GM19438 (cell line): ENCODE results near the gene DNAH10.

ENCODE experiments used
- ATAC-seq: cut with Tn5 transposase; IDR thresholded peaks from one replicate; pipeline ENCODE4 v1.9.1; 2021; ENCODE audit warnings: low read depth; ENCODE audit not compliant: unreplicated experiment

Gene DNAH10

GRCh38 chr12:123761841-123762714, at the start of gene DNAH10:
TSS of gene DNAH10 (plus strand) at chr12:123762301. CDS start at chr12:123762337, 36 bp downstream.
- peak; percentile 77 for ATAC-seq

DNA sequence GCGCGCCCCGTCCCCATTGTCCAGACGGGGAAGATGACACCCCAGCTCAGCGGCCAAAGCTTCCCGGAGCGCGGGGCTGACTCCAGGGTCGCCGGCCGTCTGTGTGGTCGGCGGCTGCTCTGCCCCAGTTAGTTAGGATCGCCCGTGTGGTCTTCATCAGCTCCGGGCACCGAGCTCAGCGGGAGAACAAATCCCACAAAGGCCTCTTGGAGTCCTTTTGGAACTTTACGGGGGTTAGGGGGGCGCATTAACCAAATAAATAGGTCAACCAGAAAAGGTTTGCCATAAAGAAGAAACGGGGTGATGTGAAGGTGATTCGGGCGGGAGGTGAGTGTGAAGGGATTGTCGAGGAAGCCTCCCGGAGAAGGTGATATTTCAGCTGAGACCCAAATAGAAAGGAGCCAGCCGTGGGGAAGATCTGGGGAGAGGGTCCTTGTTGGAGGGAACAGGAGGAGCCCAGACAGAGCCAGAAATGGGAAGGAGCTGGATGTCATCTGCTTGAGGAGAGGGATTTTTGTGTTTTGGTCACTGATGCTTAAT, 49.3 kb upstream of the DNAH10 start:
- no peak for ATAC-seq

DNA sequence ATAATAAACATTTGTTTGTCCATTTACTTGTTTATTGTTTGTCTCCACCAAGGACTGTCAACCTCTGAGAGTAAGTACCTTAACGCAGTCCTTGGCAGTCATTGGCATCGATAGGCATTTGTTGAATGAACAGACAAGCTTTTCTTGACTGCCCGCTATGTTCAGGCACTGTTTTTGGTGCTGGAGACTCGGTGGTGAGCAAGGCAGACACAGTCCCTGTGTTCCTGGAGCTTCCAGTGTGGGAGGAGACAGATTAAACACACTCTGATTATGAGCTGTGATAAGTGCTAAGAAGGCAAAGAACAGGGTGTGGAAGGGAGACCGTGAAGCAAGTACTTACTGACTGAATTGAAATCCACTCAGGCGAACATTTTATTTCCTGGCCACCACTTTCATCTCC, 48.7 kb upstream of the DNAH10 start:
- no peak for ATAC-seq

GRCh38 chr12:123713823-123714585, 48.1 kb upstream of the DNAH10 start:
- no peak for ATAC-seq

GRCh38 chr12:123715195-123715594, 46.9 kb upstream of the DNAH10 start:
- no peak for ATAC-seq

GRCh38 chr12:123717350-123717749, 44.8 kb upstream of the DNAH10 start:
- no peak for ATAC-seq

DNA sequence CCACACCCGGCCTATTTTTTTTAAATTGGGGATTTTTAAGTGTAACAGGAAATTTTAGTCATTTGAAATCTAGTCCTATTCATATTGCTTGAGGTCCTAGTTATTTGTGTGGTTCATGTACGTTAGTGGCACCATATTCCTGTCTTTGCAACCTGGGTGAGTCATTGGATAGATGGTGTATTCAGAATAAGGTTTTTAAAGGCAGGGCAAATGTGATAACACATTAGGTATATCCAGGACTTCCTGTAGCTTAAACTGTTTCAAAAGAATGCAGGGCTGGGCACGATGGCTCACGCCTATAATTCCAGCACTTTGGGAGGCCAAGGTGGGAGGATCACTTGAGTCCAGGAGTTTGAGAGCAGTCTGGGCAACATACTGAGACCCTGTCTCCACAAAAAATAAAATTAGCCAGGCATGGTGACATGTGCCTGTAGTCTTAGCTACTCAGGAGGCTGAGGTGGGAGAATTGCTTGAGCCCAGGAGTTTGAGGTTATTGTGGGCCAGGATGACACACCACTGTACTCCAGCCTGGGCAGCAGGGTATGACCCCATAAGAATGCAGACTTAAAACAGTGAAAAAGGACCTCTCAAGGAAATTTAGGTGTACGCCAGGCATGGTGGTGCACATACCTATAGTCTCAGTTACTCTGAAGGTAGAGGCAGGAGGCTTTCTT, 41.8 kb upstream of the DNAH10 start:
- no peak for ATAC-seq

DNA sequence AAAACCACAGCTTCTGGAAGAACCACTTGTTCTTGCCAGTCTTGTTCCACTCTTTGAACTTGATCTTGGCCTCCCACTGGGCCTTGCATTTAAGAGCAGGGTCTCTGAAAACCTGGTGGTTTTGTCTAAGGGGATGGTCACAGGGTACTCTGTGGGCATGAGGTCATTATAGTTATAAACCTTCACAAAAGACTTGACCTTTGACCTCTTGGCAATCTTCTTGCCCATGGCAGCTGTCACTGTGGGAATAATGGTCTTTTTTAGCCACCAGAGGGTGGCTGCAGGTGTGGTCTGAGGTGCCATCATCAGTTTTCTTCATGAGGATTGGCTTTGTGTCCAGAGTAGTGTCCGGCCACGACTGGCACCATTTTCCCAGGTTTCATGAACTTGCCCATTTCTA, 40.9 kb upstream of the DNAH10 start:
- ATAC-seq: no peak

- no peak for ATAC-seq
Observed at GRCh38 chr12:123723011-123723410, 39.1 kb upstream of the DNAH10 start.

- no peak for ATAC-seq
Observed at GRCh38 chr12:123723765-123724164, 38.3 kb upstream of the DNAH10 start.

DNA sequence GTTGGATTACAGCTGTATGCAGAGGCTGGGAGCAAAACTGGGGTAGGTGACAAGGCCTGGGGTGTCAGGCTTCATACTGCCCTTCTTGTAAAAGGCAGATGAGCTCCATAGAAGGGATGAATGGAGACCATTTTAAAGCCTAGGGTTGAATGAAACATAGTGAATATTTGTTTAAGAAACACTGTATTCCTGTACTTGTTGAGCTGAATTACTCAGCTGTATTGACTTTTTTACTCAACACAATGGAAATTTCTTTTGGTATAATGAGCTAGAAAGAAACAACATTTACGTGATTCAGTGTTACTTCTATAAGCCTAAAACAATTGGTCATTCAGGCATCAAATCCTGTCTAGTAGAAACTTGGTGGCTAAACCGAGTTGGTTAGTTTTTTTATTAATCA, 35.9 kb upstream of the DNAH10 start:
- ATAC-seq: no peak

GRCh38 chr12:123726962-123727361, 35.1 kb upstream of the DNAH10 start:
- no peak for ATAC-seq

DNA sequence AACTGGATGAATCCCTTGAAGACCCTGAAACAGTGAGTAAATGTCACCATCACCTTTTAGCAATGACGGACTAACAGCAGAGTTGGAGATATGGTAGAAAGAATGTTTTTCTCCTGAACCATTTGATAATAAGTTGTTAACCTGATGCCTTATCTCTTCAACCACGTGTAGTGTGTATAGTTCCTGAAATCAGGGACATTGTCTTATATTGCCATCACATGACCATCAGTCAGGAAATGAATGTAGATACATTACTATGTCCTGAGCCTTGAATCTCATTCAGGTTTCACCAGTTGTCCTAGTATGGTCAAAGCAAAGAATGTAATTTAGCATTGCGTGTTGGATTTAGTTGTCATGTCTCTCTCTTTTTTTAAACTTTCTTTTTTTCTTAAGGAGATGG, 34.2 kb upstream of the DNAH10 start:
- no peak for ATAC-seq

GRCh38 chr12:123731596-123731995, 30.5 kb upstream of the DNAH10 start:
- no peak for ATAC-seq

DNA sequence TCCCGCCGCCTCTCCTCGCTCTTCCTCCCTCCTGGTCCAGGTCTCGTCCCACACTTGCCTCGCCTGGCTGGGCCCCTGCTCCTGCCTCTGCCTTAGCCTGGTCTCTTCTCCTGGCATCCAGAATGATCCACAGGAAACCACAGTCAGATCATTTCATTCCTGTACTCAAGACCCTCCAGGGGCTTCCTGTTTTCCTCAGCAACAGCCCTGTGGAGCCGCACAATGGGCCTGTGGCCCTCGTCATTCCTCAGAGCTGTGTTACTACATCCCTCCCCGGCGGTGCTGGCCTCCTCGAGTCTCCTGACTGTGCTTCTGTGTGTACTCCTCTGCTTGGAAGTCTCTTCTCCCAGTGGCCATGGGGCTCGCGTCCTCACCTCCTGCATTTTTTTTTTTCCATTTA, 29.9 kb upstream of the DNAH10 start:
- ATAC-seq: no peak

DNA sequence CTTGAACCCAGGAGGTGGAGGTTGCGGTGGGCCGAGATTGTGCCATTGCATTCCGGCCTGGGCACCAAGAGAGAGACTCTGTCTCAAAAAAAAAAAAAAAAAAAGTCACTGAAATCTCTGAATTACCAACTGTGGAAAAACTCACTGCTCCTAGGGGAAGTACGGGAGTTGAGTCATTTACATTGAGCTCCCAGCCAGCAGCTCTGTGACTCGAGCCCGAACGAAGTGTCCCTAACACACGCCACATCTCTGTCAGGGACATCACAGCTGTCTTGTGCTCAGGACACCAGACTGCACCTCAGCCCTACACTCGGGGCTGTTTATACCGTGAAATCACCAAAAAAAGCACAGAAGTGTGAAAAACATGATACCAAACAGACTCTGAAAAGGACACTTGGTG, 28.9 kb upstream of the DNAH10 start:
- no peak for ATAC-seq

DNA sequence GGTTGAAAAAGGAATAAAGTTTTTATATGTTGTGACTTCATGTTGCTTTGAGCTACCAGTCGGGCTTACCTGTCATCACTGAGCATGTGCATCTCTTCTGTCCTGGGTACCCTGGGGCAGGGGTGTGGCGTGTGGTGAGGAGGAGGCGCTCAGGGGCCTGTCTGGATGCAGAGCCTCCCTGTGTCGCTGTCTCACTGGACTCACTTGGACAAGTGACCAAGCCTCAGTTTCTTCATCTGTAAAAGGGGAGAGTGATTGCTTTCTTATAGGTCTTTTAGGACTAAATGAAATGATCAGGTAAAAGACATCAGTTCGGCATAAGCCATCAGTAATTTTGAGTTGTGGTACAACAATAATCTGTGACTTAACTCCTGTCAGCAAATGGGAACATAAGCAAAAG, 27.8 kb upstream of the DNAH10 start:
- no peak for ATAC-seq

- no peak for ATAC-seq
Observed at GRCh38 chr12:123741937-123742572, 20.0 kb upstream of the DNAH10 start.

GRCh38 chr12:123743002-123743401, 19.1 kb upstream of the DNAH10 start:
- ATAC-seq: no peak

- ATAC-seq: no peak
Observed at GRCh38 chr12:123744836-123745235, 17.3 kb upstream of the DNAH10 start.

GRCh38 chr12:123747309-123747708, 14.8 kb upstream of the DNAH10 start:
- ATAC-seq: no peak
